ENCODE results near the gene FGF11.

GRCh38 chr17:7460850-7461660, 21.7 kb downstream of the FGF11 start:
- no peak for TF ChIP-seq CTCF (IDR thresholded peaks at IDR 0.05; ENCODE audit: poor library complexity)
- no peak for TF ChIP-seq EZH2phosphoT487 (IDR thresholded peaks at IDR 0.05; ENCODE audit: low read depth, severe bottlenecking, unreplicated experiment)
- no peak for TF ChIP-seq EZH2 (IDR thresholded peaks at IDR 0.05; ENCODE audit: borderline replicate concordance)
